Uterus (tissue), 2 donors: ENCODE measurements around the gene CRHR2.

Experiments used
- CTCF ChIP-seq, 4 experiments: fragments of 200-600 bp in 2 of 4; fragments of 450-650 bp in 2 of 4; sonication (generic) in 2 of 4; IDR thresholded peaks; one replicate each; pipeline ENCODE4 v1.5.1; 2016 to 2019; ENCODE audit warnings: antibody characterized with exemption in 4 of 4, mild to moderate bottlenecking in 2 of 4, moderate library complexity in 1 of 4
- POLR2A ChIP-seq, 2 donors: fragments of 450-650 bp; IDR thresholded peaks; one replicate each; pipeline ENCODE4 v1.6.1; 2016; ENCODE audit warnings: antibody characterized with exemption in 2 of 2, mild to moderate bottlenecking in 1 of 2, moderate library complexity in 1 of 2

GRCh38 chr7:30613366-30614325, 68.6 kb downstream of the CRHR2 start:
- TF ChIP-seq CTCF (IDR thresholded peaks at IDR 0.05): no peak
- no peak for TF ChIP-seq POLR2A (IDR thresholded peaks at IDR 0.05)
